NCI-H1930 (cell line): ENCODE results near the gene TSPEAR.

Experiments
- DNase-seq, 2 experiments: peaks; one replicate each; lab custom pipeline; 2025; lab: John Stamatoyannopoulos, UW

Gene TSPEAR

DNA sequence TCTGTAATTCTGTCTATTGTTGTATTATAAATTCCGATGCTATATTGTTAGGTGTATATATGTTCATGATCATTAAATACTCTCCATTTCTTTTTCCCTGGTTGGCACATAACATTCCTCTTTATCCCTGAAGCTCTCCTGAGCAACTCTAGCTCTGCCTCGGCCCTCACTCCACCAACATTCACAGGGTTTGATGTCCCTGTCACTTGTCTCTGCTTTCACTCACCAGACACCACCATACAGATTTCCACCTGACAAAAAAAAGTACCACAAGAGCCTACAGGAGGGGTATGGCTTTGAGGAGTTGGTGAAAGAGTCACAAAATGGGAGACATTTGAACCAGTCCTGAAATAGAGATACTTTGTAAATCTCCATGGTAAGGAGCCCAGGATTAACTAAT, 8.8 kb upstream of the TSPEAR start:
- DNase-seq = no peak

DNA sequence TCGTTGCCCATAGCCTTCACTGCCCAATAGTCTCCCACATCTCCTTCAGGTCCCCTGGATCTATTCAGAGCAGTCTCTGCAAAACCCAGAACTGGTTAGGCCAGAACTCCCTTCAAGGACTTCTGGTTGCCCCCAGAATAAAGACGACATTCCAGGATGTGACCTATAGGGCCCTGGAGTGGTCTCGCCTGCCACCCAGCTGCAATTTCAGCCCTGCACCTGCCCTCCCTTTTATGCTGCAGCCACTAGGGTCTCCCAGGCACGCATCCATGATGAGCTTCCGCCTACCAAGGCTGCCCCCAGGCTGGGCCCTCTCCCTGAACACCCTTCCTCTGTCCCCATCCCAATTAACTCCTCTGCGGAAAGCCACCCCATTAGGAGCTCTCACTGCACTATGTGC, 7.2 kb upstream of the TSPEAR start:
- no peak for DNase-seq

DNA sequence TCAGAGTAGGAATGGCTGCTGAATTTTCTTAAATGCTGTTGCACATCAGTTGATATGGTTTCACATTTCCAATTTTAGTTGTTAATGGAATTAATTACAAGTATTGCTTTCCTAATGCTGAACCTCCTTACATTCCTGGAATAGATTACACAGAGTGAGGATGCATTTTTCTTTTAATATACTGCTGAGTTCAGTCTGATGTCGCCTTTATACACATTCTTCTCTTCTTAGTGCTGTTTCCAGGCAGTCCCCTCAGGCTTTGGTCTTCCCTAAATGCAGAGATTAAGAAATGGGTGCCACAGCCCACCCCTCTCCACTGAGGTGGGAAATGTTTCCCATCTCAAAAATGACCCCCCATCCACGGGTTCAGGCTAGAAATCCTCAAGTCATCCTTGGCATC, 6.7 kb upstream of the TSPEAR start:
- DNase-seq = no peak

DNA sequence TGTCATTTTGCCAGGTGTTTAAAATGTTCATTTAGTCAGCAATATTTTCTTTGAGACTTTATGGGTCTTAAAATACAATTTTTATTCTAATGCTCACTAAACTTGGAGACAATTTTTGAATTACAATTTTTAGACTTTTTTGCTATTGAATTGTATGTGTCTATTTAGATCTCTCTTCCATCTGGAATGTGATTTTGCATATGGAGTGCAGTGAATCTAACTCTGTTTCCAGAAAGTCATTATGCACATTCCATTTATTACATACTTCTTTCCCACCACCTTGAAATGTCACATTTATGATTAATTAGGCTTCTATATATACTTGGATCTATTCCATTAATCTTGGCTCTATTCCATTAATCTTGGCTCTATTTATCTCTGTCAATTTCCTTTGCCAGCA, 5.6 kb upstream of the TSPEAR start:
- DNase-seq = no peak

DNA sequence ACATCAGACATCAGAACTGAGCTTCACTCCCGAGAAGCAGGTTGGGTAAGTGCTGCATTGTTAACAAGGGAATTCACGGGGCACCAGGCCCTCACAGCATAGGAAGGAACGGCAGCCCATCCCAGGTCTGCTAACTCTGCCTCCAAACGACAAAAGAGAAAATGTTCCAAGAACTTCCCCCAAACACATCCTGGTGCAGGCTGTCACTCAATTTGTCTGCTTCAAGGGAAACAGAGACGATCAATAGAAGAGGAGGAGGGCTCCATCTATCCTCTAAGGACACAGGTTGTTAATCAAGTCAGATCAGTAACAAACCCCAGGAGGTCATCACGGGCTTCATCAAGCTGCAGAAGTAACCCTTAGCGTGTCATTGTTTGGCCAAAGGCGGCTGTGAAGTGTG, 3.5 kb upstream of the TSPEAR start:
- DNase-seq = no peak

DNA sequence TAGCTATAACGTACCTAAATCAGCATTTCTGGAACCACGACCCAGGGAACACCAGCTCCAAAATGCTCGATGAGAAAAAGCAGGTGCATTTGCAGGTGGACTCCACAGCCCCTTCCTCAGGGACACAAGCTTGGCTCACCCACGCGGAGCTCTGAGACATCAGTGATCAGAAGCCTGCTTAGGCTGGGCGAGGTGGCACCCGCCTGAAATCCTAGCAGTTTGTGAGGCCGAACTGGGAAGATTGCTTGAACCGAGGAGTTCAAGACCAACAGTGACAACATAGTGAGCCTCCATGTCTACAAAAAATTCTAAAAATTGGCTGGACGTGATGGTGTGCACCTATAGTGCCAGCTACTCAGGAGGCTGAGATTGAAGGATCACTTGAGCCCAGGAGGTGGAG, 2.5 kb upstream of the TSPEAR start:
- no peak for DNase-seq

DNA sequence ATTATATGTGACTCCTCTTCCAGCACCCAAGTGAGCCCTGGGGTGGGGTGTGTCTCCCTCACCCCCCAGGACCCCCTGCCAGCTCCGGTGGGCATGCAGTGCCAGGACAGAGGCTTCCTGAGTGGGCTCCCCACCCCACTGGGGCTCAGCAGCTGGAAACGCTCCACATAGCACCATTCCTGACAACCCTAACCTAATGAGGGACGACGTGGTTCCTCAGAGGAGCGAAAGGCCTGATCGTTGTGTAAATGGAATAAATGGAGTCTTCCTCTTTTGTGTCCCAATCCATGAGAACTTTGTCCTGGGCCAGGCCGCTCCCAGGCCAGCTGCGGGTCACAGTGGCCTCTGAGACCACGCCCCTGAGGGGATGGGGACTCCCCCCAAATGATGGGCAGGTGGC, 1.8 kb upstream of the TSPEAR start:
- DNase-seq = no peak

DNA sequence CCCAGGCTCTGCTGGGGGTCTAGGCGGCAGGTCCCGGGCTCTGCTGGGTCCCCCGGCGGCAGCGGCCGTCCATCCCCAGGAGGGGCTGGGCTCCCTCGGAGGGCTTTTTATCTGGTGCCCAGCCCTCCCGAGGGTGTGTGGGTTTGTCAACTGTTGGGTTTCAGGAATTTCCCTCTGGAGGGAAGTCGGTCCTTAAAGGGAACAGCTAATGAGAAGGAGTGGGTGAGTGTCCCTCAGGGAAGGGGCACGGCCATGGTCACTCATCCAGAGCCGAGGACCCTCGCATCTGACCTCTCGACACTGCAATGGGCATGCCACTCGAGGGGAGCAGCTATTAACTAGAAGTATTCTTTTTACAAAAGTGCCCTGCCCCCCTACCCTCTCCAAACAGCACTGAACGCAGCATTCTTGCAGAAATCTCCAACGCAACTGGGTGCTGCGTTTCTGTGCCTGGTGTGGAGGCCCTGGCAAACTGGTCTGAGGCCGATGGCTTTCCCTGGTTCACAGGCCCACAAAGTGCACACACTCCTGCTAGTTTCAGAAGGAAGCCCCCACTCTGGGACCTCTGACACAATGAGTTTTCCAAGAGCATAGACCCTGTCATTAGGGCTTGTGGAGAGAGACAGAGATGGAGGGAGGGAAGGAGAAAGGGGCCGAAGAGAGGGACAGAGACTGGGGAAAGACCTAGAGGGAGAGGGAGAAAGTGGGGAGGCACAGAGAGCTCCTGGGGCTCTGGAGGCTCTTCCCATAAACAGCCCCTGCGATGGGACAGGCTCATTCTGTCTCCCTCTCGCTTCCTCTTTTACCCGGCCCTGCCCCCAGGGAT, 1.0 kb upstream of the TSPEAR start:
- no peak for DNase-seq

DNA sequence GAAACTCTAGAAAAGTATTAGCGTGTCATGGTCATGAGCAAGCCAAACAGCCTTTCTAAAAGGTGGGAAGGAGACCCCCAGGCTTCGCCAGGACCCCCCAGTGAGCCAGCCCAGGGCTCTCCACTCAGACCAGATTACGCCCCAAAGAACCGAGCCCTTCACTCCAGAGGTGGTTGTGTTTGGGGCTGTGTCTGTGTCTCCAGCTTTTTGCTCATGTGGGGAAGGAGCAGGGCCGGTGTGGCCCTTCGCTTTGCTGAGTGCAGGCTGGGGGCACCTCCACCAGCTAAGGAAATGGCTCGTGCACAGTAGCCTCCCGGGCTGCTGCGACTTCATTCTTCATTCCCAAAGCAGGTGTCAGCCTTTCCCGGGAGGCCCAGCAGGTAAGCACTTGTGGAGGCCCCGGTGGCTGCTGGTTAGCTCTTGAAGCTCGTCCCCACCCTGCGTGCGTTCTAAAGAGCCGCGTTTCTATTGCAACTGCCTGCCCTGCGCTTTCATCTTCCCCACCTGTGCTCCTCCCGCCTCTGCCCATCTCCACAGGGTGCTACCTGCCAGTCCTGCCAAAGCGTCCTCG, 531 bp downstream of the TSPEAR start:
- DNase-seq = no peak

DNA sequence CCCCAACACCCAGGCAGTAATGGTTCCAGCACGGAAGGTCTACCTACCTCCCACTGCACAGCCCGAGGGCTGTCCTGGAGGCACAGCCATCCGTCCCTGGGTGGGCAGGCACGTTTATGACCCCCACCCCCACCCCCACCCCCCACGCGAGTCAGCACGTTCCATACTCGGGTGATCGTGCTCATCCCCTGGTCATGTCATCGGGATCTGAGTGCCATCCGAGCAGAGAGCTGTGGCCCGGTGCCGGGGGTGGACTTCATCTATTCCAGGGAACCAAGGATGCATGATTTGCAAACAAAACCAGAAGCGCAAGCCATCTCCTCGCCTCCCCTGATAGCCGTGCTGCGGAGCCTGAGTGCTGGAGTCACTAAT, 1.1 kb downstream of the TSPEAR start:
- no peak for DNase-seq

DNA sequence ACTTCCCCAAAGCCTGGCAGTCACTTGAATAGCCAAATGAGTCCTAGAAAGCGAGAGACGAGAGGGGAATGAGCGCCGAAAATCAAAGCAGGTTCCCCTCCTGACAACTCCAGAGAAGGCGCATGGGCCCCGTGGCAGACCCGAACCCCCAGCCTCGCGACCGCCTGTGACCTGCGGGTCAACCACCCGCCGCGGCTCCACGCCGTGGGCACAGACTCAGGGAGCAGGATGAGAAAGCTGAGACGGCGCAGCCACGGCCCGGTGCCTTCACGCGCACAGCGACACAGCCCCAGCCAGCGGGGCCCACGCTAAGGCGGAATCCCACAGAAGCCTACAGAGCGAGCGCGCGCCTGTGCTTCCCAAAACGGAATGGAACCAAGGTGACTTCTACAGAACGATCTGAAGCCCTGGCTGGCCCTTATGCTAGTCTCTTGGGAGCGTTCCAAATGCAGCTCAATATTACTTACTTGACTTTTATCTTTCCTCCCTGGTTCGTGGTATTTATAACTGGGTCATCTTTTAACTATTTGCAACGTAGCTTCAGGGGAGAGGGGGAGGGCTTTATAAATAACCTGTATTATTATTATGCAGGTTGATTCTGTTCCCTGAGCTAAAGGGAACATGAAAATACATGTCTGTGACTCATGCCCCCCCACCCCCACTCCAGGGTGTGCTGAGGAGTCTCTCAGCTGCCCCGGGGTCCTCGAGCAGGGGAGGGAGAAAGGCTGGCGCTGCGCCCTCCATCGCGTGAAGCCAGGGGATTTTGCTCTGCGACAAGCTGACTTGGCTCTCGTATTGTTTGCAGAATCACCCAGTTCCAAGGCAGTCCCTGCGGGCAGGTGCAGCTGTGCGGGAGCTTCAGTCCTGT, 1.7 kb downstream of the TSPEAR start:
- no peak for DNase-seq

DNA sequence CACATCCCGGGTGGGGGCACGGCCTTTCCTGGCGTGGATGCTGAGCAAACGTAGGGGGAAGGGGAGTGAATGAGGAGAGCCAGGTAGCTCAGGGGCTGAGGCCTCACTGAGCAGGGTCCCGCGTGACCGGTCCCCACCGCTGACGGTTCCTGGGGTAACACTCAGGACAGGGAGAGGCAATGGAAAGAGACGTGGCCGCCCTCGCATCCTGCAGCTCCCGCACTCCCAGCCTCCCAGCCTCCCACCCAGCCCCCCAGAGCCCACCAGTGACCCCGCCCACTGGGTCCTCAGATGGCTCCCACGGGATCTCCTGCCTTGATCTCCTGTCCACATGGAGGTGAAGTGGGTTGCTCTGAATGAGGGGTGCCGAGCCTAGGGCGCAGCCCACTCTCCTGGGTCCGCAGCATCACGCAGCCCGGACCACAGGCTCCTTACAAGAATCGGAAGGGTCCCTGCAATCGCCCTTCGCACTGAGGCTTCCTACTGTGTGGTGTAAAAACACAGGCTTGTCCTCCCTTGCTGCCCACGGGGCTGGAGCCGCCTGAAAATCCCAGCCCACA, 2.4 kb downstream of the TSPEAR start:
- DNase-seq = no peak

DNA sequence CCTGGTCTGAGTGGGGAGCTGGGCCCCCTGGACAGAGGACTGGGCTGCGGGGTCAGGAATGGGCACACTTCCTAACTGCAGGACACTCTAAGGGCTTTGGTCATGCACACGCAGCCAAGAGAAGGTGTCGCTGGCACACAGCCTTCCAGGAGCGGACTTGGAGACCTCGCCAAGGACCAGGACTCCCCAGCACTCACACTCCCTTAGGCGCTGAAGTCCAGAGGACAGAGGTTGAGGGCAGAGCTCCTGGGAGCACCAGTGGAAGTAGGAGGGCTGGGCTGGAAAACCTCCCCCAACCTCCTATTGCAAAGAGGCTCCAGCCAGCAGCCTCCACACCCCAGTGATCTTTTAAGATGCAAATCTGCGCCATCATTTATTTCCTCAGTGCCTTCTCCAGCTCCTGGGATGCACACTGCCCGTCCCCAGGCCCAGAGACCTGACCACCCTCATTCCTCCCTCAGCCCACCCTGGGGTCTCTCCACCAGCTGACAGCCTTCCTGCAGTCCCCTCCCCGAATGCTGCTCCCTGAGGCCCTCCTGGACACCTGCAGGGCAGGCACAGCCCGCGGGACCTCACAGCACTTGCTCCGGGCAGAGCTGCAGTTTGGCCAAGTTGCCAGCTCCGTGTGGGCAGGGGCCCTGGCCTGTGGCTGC, 3.0 kb downstream of the TSPEAR start:
- DNase-seq = no peak

DNA sequence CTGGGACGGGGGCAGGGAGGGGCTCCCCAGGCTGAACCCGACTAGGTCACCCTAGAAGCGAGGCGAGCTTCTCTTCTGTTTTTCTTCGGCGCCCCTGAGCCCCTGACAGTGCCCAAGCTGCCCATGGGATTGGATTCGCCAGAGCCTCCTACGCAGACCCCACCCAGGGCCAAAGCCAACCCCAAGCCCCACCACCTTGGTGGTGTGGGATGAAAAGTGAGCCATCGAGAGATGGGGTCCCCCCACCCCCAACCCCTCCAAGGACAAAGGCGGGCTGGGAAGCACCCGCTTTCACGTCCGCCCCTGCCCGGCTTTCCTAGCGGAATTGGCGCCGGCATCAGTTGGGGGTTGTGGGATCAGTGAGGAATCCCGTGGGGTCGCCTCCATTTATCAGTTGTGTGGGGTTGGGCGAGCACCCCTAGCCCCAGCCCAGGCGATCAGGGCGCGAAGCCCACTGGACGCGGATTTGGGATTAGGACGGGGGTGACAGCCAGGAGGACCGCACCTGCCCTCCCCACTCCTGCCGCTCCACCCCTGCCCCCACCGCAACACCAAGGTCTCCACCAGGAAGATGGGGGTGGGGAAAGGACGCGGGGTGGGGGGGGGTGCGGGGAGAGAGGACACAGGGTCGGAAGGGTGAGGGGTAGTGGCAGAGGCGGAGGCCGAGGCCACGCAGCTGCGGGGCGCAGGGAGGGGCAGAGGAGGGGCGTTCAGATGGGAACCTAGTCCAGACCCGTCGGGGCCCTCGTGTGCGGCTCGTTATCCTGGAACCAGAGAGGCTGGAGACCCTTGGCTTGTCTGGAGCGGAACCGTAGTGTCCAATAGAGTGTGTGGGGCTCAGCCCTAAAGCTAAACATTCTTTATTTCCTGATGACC, 4.4 kb downstream of the TSPEAR start:
- DNase-seq = no peak

DNA sequence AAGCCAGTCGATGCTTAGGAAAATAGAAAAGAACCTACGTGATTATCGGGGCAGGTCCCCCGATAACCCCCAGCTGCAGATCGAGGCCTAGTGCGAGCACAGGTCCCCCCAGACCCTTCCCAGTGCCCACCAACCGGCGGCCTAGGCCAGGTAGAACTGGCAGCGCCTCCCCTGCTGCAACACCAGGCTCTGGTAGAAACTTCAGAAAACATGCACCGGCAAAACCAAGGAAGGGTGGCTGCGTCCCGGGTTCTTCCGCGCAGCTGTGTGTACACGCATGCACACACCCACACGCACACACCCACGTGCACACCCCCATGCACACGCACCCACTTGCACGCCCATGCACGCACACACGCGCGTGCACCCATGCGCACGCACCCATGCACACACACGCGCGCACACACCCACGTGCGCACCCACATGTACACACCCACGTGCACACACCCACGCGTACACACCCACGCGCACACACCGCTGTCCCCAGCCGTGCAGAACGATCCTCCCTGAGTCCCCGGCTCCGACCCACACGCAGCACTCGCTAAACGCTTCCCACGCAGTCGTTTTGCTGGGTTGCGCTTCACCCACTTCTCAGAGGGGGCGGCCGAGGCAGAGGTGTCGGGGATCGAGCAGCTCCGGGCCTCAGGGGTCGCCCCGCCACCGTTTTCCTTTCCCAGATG, 5.2 kb downstream of the TSPEAR start:
- DNase-seq = no peak

DNA sequence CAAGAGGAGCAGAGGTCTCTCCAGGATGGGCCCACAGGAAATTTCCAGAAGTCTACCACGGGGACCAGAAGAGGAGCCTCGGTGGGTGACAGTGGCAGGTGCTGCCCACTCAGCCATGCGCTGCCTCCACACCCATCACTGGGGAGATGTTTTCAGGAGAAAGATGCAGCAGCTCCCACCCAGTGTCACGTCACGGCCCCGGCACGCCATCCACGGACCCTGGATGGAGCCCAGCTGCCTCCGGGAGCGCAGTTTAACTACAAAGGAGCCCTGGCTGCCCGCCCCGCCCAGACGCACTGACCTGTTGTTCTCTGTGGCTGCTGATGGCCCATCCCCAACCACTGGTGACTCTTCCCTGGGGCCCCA, 6.8 kb downstream of the TSPEAR start:
- DNase-seq = no peak

DNA sequence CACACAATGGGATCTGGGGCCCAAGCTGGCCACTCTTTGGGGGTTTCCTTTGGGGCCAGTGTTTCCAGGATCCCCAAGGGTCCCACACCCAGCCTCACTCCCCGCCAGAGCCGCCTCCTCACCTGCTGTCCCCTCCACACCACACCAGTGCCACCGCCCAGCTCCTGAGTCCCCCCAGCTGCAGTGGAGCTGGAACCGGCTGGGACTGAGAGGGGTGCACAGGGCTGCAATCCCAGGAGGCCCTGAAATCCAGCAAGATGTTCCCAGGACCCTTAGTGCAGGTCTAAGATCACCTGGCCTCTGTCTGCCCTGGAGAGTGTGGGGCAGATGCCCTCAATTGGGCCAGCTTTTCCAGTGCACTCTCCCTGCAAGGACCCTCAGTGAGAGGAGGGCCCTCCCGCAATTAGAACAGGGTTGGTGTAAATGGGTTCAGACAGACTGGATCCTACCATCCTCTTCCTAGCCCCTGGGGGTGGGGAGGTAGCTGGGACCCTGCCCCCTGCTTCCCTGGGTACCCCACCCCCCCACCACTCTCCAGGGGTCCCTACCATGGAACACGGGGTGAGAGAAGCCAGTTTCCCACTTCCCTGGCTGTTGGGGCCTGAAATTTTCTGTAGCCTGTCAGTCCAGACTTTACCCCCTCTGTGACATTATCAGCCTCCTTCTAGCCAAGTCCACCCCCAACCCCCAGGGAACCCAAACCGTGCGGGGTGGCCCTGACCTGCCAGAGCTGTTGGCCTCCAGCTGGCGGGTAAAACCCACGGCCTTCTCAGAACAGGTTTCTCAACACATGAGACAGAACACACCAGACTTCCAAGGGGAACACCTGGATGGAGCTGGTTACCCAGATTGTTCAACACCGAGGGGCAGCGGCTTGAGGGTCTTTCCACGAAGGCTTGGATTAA, 7.4 kb downstream of the TSPEAR start:
- no peak for DNase-seq

DNA sequence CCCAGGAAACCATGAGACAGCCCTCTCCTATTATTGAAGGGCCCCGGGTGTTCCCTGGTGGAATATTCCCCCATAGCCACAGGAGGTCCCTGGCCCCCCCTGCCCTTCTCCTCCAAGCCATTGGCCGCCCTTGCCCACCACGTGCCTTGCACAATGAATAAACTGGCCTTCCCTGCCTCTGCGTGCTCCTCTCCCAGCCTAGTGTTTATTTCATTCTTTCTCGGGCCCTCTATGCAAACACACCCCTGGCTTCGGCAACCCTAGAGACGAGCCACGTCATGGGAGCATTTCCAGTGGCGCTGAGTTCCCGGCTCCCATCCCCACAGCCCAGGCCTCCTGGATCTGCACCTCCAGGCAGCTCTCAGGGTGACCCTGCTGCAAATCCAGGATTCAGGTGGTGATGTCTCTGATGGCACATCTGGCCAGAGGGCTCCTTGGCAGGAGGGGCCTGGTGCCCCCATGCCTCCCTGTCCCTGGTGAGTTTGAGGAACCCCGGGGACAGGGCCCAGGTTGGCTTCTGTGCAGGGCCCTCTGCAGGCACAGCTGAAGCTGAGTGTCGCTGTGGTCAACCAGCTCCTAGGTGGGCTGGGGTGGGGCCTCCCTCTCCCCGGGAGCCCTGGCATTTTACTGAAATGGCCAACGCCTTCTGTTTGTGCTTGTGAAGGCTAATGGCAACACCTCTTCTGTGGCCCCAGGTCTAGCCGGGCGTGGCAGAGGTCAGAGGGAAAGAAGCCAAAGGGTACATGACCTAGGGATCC, 8.2 kb downstream of the TSPEAR start:
- DNase-seq = no peak
